ENCODE results near the gene PRSS33.
A peak's percentile ranks its signal among the peaks of the same experiment; 100 is the strongest.

PRSS33 gene

GRCh38 chr16:2775765-2776499 is 11.4 kb downstream of the PRSS33 start:
- ChIA-PET POLR2A (interaction anchor here (1.1 to 3.3 kb wide), 3 partner anchors 23 to 93 kb away, joined by 3 to 12 read pairs (median 12); partner anchors contain the start of genes KCTD5 and SRRM2), CTCF (interaction anchor here (1.1 to 1.4 kb wide), 4 partner anchors 23 to 95 kb away, joined by 3 to 8 read pairs (median 4); partner anchors contain the start of gene SRRM2)
- no peak for TF ChIP-seq CTCF (IDR thresholded peaks at IDR 0.05; ENCODE audit: insufficient read depth, low read length, missing control alignments)
- DNase-seq (ENCODE audit: low read depth, low spot score), result no peak
- H3K4me3 ChIP-seq (ENCODE audit: low read depth, low read length), result peak overlapping the region; percentile 87

- ChIA-PET CTCF (interaction anchor here (1.1 to 1.9 kb wide), 5 partner anchors 22 to 152 kb away, joined by 3 to 8 read pairs (median 4); partner anchors contain the start of gene SRRM2), POLR2A (interaction anchor here (1.2 to 3.3 kb wide), 3 partner anchors 19 to 93 kb away, joined by 3 to 12 read pairs (median 12); partner anchors contain the start of gene SRRM2)
- no peak overlapping the region; the same call in 1 of the 2 replicates for H3K4me3 ChIP-seq (ENCODE audit: low read depth, low read length)
- TF ChIP-seq CTCF (IDR thresholded peaks at IDR 0.05; ENCODE audit: insufficient read depth, low read length, missing control alignments), result no peak
- DNase-seq (ENCODE audit: low read depth, low spot score), result no peak
Measured at GRCh38 chr16:2775131-2775716, 12.1 kb downstream of the PRSS33 start.

GRCh38 chr16:2774161-2774891 is 13.0 kb downstream of the PRSS33 start:
- DNase-seq (ENCODE audit: low read depth, low spot score), result no peak
- no peak overlapping the region for H3K4me3 ChIP-seq (ENCODE audit: low read depth, low read length)
- TF ChIP-seq CTCF (IDR thresholded peaks at IDR 0.05; ENCODE audit: insufficient read depth, low read length, missing control alignments), result no peak
- ChIA-PET POLR2A (interaction anchor here (1.2 kb wide), 1 partner anchor 18 kb away, joined by 3 read pairs; no protein-coding TSS in a partner anchor), CTCF (interaction anchor here (1.0 to 1.9 kb wide), 4 partner anchors 10 to 153 kb away, joined by 3 to 5 read pairs (median 4); no protein-coding TSS in a partner anchor)

GRCh38 chr16:2773188-2773968 is 14.0 kb downstream of the PRSS33 start:
- DNase-seq (ENCODE audit: low read depth, low spot score), result no peak
- ChIA-PET CTCF (interaction anchor here (1.0 to 1.9 kb wide), 5 partner anchors 9 to 154 kb away, joined by 3 to 5 read pairs (median 4); no protein-coding TSS in a partner anchor), POLR2A (interaction anchor here (1.6 kb wide), 1 partner anchor 91 kb away, joined by 3 read pairs; the partner anchor contains the start of gene KCTD5)
- no peak overlapping the region for H3K4me3 ChIP-seq (ENCODE audit: low read depth, low read length)
- TF ChIP-seq CTCF (IDR thresholded peaks at IDR 0.05; ENCODE audit: insufficient read depth, low read length, missing control alignments), result no peak

- TF ChIP-seq CTCF (IDR thresholded peaks at IDR 0.05; ENCODE audit: insufficient read depth, low read length, missing control alignments), result no peak
Measured at GRCh38 chr16:2771496-2772402, 15.6 kb downstream of the PRSS33 start.

More at GRCh38 chr16:2771496-2772402, 15.6 kb downstream of the PRSS33 start:
- ChIA-PET CTCF (interaction anchor here (0.9 kb wide), 1 partner anchor 96 kb away, joined by 3 read pairs; no protein-coding TSS in a partner anchor), POLR2A (interaction anchor here (0.7 to 1.6 kb wide), 2 partner anchors 18 to 90 kb away, joined by 3 to 4 read pairs; partner anchors contain the start of gene KCTD5)
- no peak for DNase-seq (ENCODE audit: low read depth, low spot score)
- H3K4me3 ChIP-seq (ENCODE audit: low read depth, low read length), result no peak overlapping the region

Data from AG04449 (cell line).